GM10248 (cell line): Measurements from ENCODE around the gene KCTD2.

ENCODE experiments used
- CTCF ChIA-PET: fragments of 300-600 bp; sonication (Branson Sonifier 250); formaldehyde crosslinking; extraction: SDS; loops from one replicate; lab custom pipeline; 2021; ENCODE audit warnings: antibody characterized with exemption; lab: Yijun Ruan, JAX
- POLR2A ChIA-PET: fragments of 350-650 bp; sonication (Branson Sonifier 250); formaldehyde crosslinking; extraction: SDS; loops from one replicate; lab custom pipeline; 2020; ENCODE audit warnings: antibody characterized with exemption; lab: Yijun Ruan, JAX
- DNase-seq: peaks from one replicate; pipeline ENCODE4 v3.0.0; 2012; ENCODE audit errors: extremely low spot score
- CTCF ChIP-seq: IDR thresholded peaks from 2 replicates; pipeline ENCODE4 v1.5.1; 2012; ENCODE audit warnings: mild to moderate bottlenecking, low read depth; ENCODE audit errors: extremely low read depth, missing control alignments, control extremely low read depth

The KCTD2 gene

GRCh38 chr17:75102385-75102821 is 55.4 kb downstream of the KCTD2 start:
- CTCF ChIA-PET, result interaction anchor here (1.7 to 7.3 kb wide), 3 partner anchors 13 to 99 kb away, joined by 5 to 103 read pairs (median 6); no protein-coding TSS in a partner anchor
- POLR2A ChIA-PET, result no interaction called here
- peak; percentile 62 for DNase-seq
- TF ChIP-seq CTCF, result no peak

GRCh38 chr17:75103601-75104554 is 56.9 kb downstream of the KCTD2 start:
- no peak for DNase-seq
- CTCF ChIA-PET, result interaction anchor here (1.2 to 7.3 kb wide), 11 partner anchors 9 to 142 kb away, joined by 3 to 103 read pairs (median 17); partner anchors contain the start of genes NT5C and SLC16A5
- POLR2A ChIA-PET, result interaction anchor here (0.6 kb wide), 1 partner anchor 32 kb away, joined by 4 read pairs; no protein-coding TSS in a partner anchor

DNA sequence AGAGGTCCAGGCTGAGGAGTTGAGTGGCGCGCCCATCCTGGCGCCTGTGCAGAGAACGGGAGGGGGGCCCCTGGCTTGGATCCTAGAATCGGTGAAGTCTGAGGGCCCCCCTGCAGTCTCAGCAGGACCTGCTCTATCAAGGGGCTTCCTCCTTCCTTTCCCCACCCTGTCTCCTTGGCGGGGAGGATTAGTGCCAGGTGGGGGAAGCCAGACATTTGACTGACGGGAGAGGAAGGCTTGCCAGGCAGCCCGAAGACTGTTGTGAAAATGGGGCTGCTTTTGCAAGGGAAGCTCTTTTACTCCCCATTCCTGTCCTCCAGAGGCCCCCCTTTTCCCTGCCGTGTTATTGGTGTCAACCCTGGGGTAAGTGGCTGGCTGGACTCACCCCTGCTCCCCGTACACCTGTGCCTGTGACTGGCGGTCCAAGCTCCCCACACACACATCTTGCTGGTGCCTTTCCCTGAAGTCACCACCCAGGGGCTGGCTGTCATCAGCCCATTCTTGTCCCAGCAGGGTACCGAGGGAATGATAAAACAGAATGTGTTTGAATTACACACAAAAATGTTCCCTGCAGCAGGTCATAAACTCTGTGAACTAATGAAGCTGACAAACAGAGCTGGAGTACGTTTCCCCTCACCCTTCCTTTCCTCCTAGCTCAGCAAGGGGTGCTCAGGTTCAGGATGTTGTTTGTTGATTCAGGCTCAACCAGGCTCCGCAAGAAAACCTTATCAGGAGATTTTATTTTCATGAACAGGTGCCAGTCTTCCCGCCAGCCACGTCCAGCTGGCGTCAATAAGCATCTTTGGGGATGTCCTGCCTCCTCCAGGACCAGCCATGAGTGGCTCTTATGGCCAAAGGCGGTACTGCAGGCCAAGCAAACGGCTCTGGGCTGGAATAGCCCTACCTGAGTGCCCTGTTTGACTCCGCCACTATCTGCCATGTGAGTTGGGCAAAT is 58.4 kb downstream of the KCTD2 start:
- DNase-seq, result peak; percentile 70
- ChIA-PET CTCF (interaction anchor here (0.9 to 7.3 kb wide), 30 partner anchors 10 to 150 kb away, joined by 3 to 103 read pairs (median 6); partner anchors contain the start of genes HID1, NT5C and SLC16A5), POLR2A (interaction anchor here (1.1 kb wide), 1 partner anchor 27 kb away, joined by 4 read pairs; no protein-coding TSS in a partner anchor)
- peak; percentile 62 for TF ChIP-seq CTCF

More at GRCh38 chr17:75103601-75104554, 56.9 kb downstream of the KCTD2 start:
- no peak for TF ChIP-seq CTCF

GRCh38 chr17:75108193-75108592 is 61.2 kb downstream of the KCTD2 start:
- DNase-seq, result no peak

DNA sequence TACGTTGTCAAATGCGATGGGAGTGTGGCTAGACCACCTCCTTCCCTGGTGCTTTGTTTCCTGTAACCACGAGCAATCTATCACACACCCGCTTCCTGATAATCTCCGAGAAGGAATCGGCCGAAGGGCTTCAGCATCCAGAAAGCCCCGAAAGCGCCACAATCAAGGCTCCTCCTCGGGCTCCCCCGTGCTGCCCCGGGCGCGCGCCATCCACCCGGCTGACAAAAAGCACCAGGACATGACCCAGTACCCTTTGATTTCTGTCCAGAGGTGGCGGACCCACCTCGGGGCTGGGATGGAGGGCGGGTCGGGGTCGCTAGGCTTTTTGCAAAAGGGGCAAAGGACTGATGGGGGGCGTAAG is 62.0 kb downstream of the KCTD2 start:
- TF ChIP-seq CTCF, result no peak
- DNase-seq, result peak; percentile 45
- CTCF ChIA-PET, result interaction anchor here (0.7 to 16.9 kb wide), 3 partner anchors 18 to 162 kb away, joined by 3 to 338 read pairs (median 6); partner anchors contain the start of genes MIF4GD and NT5C
- POLR2A ChIA-PET, result interaction anchor here (1.0 to 1.5 kb wide), 2 partner anchors 11 to 33 kb away, joined by 3 to 4 read pairs; no protein-coding TSS in a partner anchor

More at GRCh38 chr17:75108193-75108592, 61.2 kb downstream of the KCTD2 start:
- no peak for TF ChIP-seq CTCF
- POLR2A ChIA-PET, result no interaction called here
- CTCF ChIA-PET, result interaction anchor here (0.7 to 5.4 kb wide), 5 partner anchors 13 to 185 kb away, joined by 3 to 34 read pairs (median 4); partner anchors contain the start of gene USH1G
